NCI-H146 treated with DMSO at 0.1 percent for 48 hours (cell line): ENCODE data around the gene ARHGAP4.

Source experiments
- DNase-seq: peaks from one replicate; lab custom pipeline; 2025; ENCODE audit not compliant: unreplicated experiment; lab: John Stamatoyannopoulos, UW

Gene ARHGAP4

DNA sequence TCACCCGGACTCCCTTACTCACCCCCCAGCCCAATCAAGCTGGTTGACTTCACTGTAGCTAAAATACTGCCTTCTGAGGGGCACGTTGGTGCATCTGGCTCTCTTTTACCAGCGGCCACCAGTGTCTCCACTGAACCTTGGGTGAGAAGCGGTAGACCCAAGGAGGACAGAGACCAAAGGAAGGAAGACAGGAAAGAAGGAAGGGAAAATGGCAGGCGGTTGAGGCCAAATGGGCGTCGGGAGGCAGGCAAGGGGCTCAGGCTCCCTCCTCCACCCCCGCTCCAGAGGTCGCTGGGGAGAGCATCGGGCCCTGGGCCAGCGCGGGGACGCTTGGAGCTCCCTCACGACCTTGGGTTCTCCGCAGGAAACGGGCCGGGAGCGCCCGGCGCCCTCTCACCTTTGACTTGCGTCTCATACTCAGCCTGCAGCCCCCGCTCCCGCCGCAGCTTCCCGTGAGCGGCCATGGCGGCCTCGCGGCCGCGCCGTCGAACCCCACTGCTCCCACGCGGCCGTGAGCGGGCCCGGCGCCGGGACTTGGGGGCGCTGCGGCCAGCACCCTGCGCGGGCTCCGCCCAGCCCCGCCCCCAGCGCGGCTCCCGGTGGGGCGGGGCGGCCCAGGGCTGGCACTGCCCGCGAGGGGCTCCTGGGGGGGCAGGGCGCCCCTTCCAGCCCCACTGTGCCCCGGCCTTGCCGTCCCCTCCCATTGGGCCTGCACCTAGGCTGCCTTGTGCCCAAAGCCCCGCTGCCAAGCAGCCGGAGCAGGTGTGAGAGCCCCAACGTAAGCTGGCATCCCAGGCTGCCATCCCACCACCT lies at the start of gene ARHGAP4:
TSS of gene ARHGAP4 (minus strand) at position 526 of the 813 bp plus-strand sequence. CDS start at position 464, 62 bp downstream.
- DNase-seq, result no peak

DNA sequence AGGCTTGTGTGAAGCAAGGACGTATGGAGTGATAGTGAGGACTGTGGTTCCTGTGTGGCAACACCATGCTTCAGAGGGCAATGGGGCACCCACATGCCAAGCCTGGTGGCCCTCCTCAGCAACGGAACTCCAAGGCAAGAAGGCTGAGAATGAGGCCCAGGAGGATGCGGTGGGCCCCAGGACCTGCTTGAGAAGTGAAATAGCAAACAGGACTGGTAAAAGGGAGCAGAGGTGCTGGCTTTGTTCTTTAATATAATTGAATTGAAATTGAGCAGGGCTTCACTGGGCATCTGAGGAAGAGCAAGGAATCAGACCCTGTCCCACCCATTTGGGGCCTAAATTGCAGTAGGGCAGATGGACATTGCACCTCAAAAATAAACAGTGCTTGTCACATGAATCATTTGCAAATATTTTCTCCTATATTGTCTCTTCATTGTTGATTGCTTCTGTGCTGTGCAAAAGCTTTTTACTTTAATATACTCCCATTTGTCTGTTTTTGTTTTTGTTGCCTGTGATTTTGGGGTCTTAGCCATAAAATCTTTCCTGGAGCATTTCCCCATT lies 48.7 kb upstream of the ARHGAP4 start:
- no peak for DNase-seq

- DNase-seq, result no peak
Measured at GRCh38 chrX:153974003-153974725, 48.1 kb upstream of the ARHGAP4 start.

- peak; percentile 77 for DNase-seq
Measured at GRCh38 chrX:153973127-153974002, 47.3 kb upstream of the ARHGAP4 start.

- DNase-seq, result peak; percentile 70
Measured at GRCh38 chrX:153972368-153973126, 46.5 kb upstream of the ARHGAP4 start, which contains the start of gene TMEM187. Gene TMEM187, plus strand, starts transcription at chrX:153972754. Its CDS starts 9,309 bp downstream, at chrX:153982063.

- peak; percentile 70 for DNase-seq
Measured at GRCh38 chrX:153971450-153972367, 45.6 kb upstream of the ARHGAP4 start, which contains the start of gene HCFC1. Gene HCFC1, minus strand, starts transcription at chrX:153971818. Its CDS starts 978 bp downstream, at chrX:153970840.

GRCh38 chrX:153971124-153971449 lies 45.0 kb upstream of the ARHGAP4 start:
- peak; percentile 53 for DNase-seq

- peak; percentile 20 for DNase-seq
Measured at GRCh38 chrX:153970357-153971123, 44.5 kb upstream of the ARHGAP4 start.

DNA sequence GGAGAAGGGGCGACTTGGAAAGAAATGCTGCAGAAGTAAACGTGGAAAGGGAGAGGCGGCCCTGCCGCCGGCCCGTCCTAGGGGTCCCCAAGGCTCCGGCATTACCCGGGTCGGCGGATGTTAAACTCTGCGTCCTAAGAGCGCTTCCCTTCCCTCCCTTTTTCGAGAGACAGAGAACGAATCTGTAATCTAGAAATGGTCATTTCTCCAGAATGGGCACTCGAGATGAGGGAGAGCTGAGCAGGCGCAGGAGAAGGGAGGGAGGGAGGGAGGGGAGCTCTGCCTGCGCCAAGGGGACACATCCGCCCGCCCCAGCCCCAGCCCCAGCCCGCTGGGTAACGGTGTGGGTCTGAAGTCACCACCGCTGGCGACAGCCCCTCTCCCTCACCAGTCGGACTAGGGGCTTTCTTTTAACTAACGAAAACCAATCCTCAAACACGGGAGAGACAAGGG lies 43.9 kb upstream of the ARHGAP4 start:
- DNase-seq, result no peak

- DNase-seq, result no peak
Measured at GRCh38 chrX:153969125-153969903, 43.2 kb upstream of the ARHGAP4 start.

DNA sequence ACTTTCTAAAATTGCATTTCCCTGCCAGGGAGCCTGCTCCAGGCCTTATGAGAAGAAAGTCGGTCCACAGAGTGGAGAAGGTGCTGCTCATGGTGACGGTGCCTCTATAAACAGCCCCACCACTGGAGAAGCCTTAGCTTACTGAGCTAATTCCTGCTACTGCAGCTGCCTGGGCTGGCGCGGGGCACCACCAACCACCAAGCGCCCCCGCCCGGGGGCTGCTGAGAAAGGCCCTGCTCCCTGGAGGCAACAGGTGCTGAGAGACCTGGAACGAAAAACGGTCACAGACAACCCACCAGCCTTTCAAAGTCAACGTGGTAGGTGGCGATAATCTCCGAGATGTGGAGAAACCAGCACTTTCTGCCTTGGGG lies 42.7 kb upstream of the ARHGAP4 start:
- no peak for DNase-seq

DNA sequence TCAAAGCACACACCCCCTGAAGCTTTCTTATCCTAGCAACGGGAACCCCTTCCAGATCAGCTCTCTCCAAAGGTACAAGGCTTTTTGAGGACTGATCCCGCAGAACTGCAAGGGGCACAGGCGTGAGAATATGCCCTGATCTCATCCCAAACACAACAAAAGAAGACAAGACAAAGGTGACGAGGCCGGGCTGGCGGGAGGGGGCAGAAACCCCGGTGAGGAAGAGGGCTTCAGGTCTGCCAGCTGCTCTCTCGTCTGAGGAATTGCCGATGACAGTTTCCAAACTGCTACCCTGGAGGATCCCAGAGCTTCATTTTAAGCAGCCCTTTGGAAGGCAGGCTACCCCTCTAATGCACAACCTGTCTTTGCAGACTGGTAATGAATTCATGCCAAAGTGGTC lies 42.2 kb upstream of the ARHGAP4 start:
- no peak for DNase-seq

- DNase-seq, result no peak
Measured at GRCh38 chrX:153967536-153968224, 41.6 kb upstream of the ARHGAP4 start.

DNA sequence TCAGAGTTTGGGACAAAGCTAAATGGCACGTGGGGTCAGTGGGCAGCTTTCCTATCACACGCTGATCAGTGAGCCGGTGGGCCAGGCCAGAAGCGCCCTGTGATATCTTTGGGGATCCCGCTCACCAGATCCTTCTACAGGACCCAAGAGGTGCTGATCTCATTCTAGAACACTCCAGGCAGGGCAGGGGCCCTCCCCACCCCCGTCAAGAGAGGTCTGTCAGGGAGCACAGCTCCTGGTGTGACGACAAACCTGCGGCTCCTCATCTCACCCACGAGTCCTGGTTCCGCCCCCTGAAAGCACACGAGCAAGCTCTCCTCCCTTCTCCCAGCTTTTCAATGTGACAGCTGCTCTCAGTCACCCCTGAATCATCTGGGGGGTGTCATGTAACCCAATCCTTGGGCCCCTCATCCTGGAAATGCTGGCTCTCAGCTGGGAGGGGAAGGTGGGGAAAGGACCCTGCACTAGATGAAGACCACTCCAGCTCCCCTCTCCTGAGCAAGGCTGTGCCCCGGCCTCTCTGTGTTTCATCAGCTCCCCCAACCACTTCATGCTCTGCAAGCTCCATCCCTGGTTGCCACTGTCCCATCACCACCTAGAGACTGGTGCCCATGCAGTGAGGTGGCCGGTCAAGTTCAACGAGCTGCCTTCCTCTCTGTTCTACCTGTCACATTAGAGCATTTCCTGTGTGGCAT lies 40.9 kb upstream of the ARHGAP4 start:
- DNase-seq, result no peak

DNA sequence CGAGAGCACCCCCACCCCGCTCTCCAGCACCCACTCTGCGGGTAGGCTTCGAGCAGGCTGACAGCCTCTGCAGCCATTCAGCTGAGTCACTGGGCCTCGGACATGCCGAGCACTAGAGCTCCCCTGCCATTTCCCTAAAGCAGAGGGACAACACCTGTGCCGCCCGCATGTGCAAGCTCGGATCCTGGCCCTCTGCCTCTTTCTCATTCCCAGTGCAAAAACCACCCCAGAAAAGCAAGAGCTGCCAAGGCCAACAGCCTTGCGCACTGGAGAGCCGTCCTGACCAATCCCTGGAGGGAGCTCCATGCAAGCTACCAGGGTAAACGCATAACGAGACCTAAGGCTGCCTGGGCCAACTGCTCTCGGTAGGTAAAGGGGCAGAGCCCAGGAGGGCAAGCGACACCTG lies 40.2 kb upstream of the ARHGAP4 start:
- DNase-seq, result no peak

GRCh38 chrX:153965406-153965805 lies 39.3 kb upstream of the ARHGAP4 start:
- DNase-seq, result no peak
